Measurements from ENCODE around the gene TSGA10IP.

TSGA10IP gene

GRCh38 chr11:65937766-65938165, 7.5 kb upstream of the TSGA10IP start:
- no peak for TF ChIP-seq CTCF (IDR thresholded peaks at IDR 0.05; ENCODE audit: low read depth, low read length)

GRCh38 chr11:65941720-65942310, 3.5 kb upstream of the TSGA10IP start:
- no peak for TF ChIP-seq CTCF (IDR thresholded peaks at IDR 0.05; ENCODE audit: low read depth, low read length)
- H3K4me3 ChIP-seq (ENCODE audit: low read depth, low read length) = no peak overlapping the region

More at GRCh38 chr11:65937766-65938165, 7.5 kb upstream of the TSGA10IP start:
- H3K4me3 ChIP-seq (ENCODE audit: low read depth, low read length) = no peak overlapping the region

GRCh38 chr11:65942531-65942930, 2.7 kb upstream of the TSGA10IP start:
- no peak for TF ChIP-seq CTCF (IDR thresholded peaks at IDR 0.05; ENCODE audit: low read depth, low read length)
- H3K4me3 ChIP-seq (ENCODE audit: low read depth, low read length) = no peak overlapping the region

- H3K4me3 ChIP-seq (ENCODE audit: low read depth, low read length) = no peak overlapping the region
- TF ChIP-seq CTCF (IDR thresholded peaks at IDR 0.05; ENCODE audit: low read depth, low read length) = no peak
Measured at GRCh38 chr11:65944191-65944590, 1.1 kb upstream of the TSGA10IP start.

GRCh38 chr11:65944767-65945166, 513 bp upstream of the TSGA10IP start:
- no peak for TF ChIP-seq CTCF (IDR thresholded peaks at IDR 0.05; ENCODE audit: low read depth, low read length)
- H3K4me3 ChIP-seq (ENCODE audit: low read depth, low read length) = no peak overlapping the region

- no peak overlapping the region for H3K4me3 ChIP-seq (ENCODE audit: low read depth, low read length)
- no peak for TF ChIP-seq CTCF (IDR thresholded peaks at IDR 0.05; ENCODE audit: low read depth, low read length)
Measured at GRCh38 chr11:65945941-65946558, 770 bp downstream of the TSGA10IP start.

- TF ChIP-seq CTCF (IDR thresholded peaks at IDR 0.05; ENCODE audit: low read depth, low read length) = no peak
- H3K4me3 ChIP-seq (ENCODE audit: low read depth, low read length) = no peak overlapping the region
Measured at GRCh38 chr11:65946655-65947054, 1.4 kb downstream of the TSGA10IP start.
